ENCODE measurements around the gene DOCK1. TPM values are rescaled to one million over a fixed set of nuclear protein-coding genes. Genes with fewer than 3 reads are reported as not detected.
A peak's percentile ranks its signal among the peaks of the same experiment; 100 is the strongest.

The DOCK1 gene
- total and polyA plus RNA-seq, 8 donors = 46.4 to 77.7 (median 71.3) TPM

- peaks cover 0 to 17% of the 10 kb centered on the region in 2 donors for H3K36me3 ChIP-seq
- no peaks in the 10 kb centered on the region for H3K27me3 ChIP-seq
- DNase-seq (no peak), ATAC-seq (peak; percentile 41)
- intact Hi-C loops (cut with DNase I) = no loop called here
- no peak for TF ChIP-seq CTCF (IDR thresholded peaks at IDR 0.05)
- H3K27ac ChIP-seq = no peak overlapping the region
- H3K9me3 ChIP-seq = no peaks in the 10 kb centered on the region
- no peak overlapping the region for H3K4me3 ChIP-seq
- no peaks in the 10 kb centered on the region for H3K4me1 ChIP-seq
Measured at GRCh38 chr10:127102176-127102575, 196.9 kb downstream of the DOCK1 start.

GRCh38 chr10:127115100-127115499 lies 209.9 kb downstream of the DOCK1 start:
- peaks cover 0 to 21% of the 10 kb centered on the region in 2 donors for H3K36me3 ChIP-seq
- DNase-seq (no peak), ATAC-seq (no peak)
- H3K27ac ChIP-seq = no peak overlapping the region
- no peak overlapping the region for H3K4me3 ChIP-seq
- intact Hi-C loops (cut with DNase I) = no loop called here
- no peaks in the 10 kb centered on the region for H3K9me3 ChIP-seq
- no peaks in the 10 kb centered on the region for H3K27me3 ChIP-seq
- TF ChIP-seq CTCF (IDR thresholded peaks at IDR 0.05) = no peak
- H3K4me1 ChIP-seq = no peaks in the 10 kb centered on the region

GRCh38 chr10:127117125-127117524 lies 211.9 kb downstream of the DOCK1 start:
- ATAC-seq (peak; percentile 75), DNase-seq (peak in 3 of 4 donors; percentile 38 to 66 (median 44))
- Histone ChIP-seq H3K27me3 (no peaks in the 10 kb centered on the region), H3K9me3 (no peaks in the 10 kb centered on the region), H3K36me3 (peaks cover 0 to 4% of the 10 kb centered on the region in 2 donors), H3K27ac (no peak overlapping the region), H3K4me1 (no peaks in the 10 kb centered on the region), H3K4me3 (no peak overlapping the region)
- TF ChIP-seq CTCF (IDR thresholded peaks at IDR 0.05) = no peak
- intact Hi-C loops (cut with DNase I) = no loop called here

GRCh38 chr10:127118034-127118433 lies 212.8 kb downstream of the DOCK1 start:
- no peaks in the 10 kb centered on the region for H3K9me3 ChIP-seq
- no peaks in the 10 kb centered on the region for H3K27me3 ChIP-seq
- no peak overlapping the region for H3K27ac ChIP-seq
- H3K4me1 ChIP-seq = no peaks in the 10 kb centered on the region
- ATAC-seq = no peak
- DNase-seq = no peak
- intact Hi-C loops (cut with DNase I) = no loop called here
- TF ChIP-seq CTCF (IDR thresholded peaks at IDR 0.05) = no peak
- H3K36me3 ChIP-seq = peaks cover 0 to 4% of the 10 kb centered on the region in 2 donors
- H3K4me3 ChIP-seq = no peak overlapping the region

- intact Hi-C loops (cut with DNase I) = no loop called here
- no peak for ATAC-seq
Measured at GRCh38 chr10:127119936-127120335, 214.7 kb downstream of the DOCK1 start.

More at GRCh38 chr10:127119936-127120335, 214.7 kb downstream of the DOCK1 start:
- Histone ChIP-seq H3K27ac (no peak overlapping the region), H3K36me3 (no peaks in the 10 kb centered on the region), H3K4me1 (no peaks in the 10 kb centered on the region), H3K9me3 (no peaks in the 10 kb centered on the region), H3K4me3 (no peak overlapping the region), H3K27me3 (no peaks in the 10 kb centered on the region)
- no peak for DNase-seq
- no peak for TF ChIP-seq CTCF (IDR thresholded peaks at IDR 0.05)
